ENCODE results near the gene WDFY4.

GRCh38 chr10:48821692-48822091 lies 137.0 kb downstream of the WDFY4 start:
- TF ChIP-seq CTCF (conservative IDR thresholded peaks at IDR 0.05) (no peak), ZFX (IDR thresholded peaks at IDR 0.05) (no peak)

All from C4-2B (cell line).